ENCODE results near the gene ARHGEF28.

DNA sequence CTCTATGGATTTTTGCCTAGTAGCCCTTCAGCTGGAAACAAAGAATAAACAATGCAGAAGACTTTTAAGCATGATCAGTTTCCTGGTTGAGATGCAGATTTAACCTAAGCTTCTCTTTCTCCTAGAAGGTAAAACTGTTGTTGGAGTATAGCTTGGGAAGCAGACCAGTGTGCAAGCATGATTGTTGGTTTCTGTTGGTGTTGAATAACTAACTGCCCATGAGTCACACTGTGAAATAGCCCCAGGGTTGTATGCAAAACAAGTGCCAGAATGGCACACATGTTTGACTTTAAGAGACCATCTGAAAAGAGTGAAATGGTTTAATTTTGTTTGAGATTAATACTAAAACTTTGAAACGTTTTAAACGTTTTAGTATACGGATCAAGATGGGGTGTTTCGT is 227.1 kb downstream of the ARHGEF28 start:
- TF ChIP-seq, protein P1, sequence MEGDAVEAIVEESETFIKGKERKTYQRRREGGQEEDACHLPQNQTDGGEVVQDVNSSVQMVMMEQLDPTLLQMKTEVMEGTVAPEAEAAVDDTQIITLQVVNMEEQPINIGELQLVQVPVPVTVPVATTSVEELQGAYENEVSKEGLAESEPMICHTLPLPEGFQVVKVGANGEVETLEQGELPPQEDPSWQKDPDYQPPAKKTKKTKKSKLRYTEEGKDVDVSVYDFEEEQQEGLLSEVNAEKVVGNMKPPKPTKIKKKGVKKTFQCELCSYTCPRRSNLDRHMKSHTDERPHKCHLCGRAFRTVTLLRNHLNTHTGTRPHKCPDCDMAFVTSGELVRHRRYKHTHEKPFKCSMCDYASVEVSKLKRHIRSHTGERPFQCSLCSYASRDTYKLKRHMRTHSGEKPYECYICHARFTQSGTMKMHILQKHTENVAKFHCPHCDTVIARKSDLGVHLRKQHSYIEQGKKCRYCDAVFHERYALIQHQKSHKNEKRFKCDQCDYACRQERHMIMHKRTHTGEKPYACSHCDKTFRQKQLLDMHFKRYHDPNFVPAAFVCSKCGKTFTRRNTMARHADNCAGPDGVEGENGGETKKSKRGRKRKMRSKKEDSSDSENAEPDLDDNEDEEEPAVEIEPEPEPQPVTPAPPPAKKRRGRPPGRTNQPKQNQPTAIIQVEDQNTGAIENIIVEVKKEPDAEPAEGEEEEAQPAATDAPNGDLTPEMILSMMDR (IDR thresholded peaks at IDR 0.05 in 2 of 3, conservative IDR thresholded peaks at IDR 0.05 in 1 of 3; ENCODE audit: borderline replicate concordance in 1 of 3, insufficient read depth in 1 of 3, low read depth in 2 of 3, low read length in 2 of 3): no peak
- TF ChIP-seq EZH2 (IDR thresholded peaks at IDR 0.05): no peak
- no peak for TF ChIP-seq POLR2AphosphoS5 (IDR thresholded peaks at IDR 0.05; ENCODE audit: low read depth, low read length)
- TF ChIP-seq, protein P2, sequence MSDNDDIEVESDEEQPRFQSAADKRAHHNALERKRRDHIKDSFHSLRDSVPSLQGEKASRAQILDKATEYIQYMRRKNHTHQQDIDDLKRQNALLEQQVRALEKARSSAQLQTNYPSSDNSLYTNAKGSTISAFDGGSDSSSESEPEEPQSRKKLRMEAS (IDR thresholded peaks at IDR 0.05): no peak
- TF ChIP-seq ELF1 (IDR thresholded peaks at IDR 0.05; ENCODE audit: borderline replicate concordance, low read depth): no peak
